Tibial nerve (tissue), 4 donors: ENCODE data around the gene FLNC.

Source experiments
- EP300 ChIP-seq, 2 donors: sonication (generic); formaldehyde crosslinking; IDR thresholded peaks; one replicate each; pipeline ENCODE4 v1.6.1; 2017; ENCODE audit warnings: antibody characterized with exemption in 2 of 2, mild to moderate bottlenecking in 1 of 2
- POLR2A ChIP-seq, 2 donors: fragments of 450-650 bp; IDR thresholded peaks; one replicate each; pipeline ENCODE4 v1.6.1; 2017; ENCODE audit warnings: antibody characterized with exemption in 2 of 2, mild to moderate bottlenecking in 2 of 2, moderate library complexity in 2 of 2
- TF ChIP-seq, protein P1 (sequence below), 5 experiments: fragments of 200-600 bp in 3 of 5; fragments of 450-650 bp in 2 of 5; sonication (generic) in 3 of 5; IDR thresholded peaks; one replicate each; pipeline ENCODE4 v1.5.1; 2016 to 2019; ENCODE audit warnings: antibody characterized with exemption in 5 of 5, mild to moderate bottlenecking in 3 of 5, moderate library complexity in 2 of 5

GRCh38 chr7:128875523-128875948 lies 45.3 kb downstream of the FLNC start:
- TF ChIP-seq, protein P1, sequence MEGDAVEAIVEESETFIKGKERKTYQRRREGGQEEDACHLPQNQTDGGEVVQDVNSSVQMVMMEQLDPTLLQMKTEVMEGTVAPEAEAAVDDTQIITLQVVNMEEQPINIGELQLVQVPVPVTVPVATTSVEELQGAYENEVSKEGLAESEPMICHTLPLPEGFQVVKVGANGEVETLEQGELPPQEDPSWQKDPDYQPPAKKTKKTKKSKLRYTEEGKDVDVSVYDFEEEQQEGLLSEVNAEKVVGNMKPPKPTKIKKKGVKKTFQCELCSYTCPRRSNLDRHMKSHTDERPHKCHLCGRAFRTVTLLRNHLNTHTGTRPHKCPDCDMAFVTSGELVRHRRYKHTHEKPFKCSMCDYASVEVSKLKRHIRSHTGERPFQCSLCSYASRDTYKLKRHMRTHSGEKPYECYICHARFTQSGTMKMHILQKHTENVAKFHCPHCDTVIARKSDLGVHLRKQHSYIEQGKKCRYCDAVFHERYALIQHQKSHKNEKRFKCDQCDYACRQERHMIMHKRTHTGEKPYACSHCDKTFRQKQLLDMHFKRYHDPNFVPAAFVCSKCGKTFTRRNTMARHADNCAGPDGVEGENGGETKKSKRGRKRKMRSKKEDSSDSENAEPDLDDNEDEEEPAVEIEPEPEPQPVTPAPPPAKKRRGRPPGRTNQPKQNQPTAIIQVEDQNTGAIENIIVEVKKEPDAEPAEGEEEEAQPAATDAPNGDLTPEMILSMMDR (IDR thresholded peaks at IDR 0.05), result no peak
- no peak for TF ChIP-seq POLR2A (IDR thresholded peaks at IDR 0.05)
- TF ChIP-seq EP300 (IDR thresholded peaks at IDR 0.05), result no peak
